ENCODE data around the gene GRIN2C.
"Not testable (repeated sequence)": the region's sequence is repeated elsewhere in the genome, so short reads cannot be mapped to it uniquely, and the experiment has no call there.

Gene GRIN2C

DNA sequence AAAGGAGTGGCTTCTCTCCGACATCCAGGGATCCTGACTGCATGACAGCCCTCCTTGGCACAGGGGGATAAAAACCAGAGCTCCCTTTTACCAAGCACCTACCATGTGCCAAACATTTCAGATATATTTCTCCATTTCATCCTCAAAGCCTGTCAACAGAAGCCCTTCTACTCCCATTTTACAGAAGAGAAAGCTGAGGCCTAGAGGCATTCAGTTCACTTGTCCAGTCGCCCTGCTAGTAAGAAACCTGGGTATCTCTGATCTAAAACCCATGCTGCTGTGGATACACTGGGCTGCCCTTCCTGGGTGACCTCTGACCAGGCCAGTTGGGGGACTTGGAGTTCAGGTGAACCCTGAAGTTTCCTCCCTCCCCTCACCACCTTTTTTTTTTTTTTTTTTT is 19.0 kb upstream of the GRIN2C start:
- DNase-seq: no peak

DNA sequence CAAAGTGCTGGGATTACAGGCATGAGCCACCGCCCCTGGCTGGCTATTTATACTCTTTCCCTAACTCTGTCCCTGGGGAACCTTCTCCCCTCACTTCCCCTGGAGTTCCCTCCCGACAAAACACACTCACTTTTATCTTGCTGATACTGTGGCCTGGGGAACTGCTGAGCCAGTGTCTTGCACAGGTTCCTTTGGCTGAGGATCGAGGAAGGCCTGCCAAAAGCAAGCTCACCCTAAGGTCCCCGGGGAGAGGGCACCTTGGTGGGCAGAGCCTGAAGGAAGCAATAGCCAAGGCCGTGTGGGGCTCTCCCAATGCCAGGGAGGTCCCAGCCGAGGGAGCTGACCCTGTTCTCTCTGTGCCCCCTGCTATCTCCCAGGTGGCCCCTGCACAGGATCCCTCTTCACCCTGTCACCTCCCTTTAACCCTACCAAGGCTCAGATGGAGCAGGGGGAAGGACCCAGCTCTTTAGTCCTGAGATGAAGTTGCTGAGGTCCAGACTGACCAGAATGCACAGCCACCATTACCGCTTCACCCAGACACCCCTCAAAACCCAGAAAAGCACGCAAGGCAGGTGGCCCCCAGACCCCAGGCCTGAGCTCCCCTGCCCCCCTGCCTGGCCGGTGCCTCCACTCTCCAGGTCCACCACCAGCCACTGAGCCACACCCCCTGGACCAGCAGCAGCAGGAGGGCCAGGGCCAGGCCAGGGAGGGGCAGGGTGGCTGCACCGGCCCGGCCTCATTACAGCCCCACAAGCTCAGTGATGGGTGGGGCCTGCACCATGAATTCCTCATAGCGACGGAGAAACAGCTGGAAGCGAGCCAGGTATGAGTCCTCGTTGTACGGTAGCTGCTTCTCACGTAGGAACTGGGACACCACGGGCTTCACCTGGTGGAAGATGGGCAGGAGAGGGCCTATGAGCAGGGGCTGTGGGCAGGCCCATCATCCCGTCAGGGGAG is 18.2 kb upstream of the GRIN2C start:
- DNase-seq: peak in 1 of 3 experiments; percentile 14

DNA sequence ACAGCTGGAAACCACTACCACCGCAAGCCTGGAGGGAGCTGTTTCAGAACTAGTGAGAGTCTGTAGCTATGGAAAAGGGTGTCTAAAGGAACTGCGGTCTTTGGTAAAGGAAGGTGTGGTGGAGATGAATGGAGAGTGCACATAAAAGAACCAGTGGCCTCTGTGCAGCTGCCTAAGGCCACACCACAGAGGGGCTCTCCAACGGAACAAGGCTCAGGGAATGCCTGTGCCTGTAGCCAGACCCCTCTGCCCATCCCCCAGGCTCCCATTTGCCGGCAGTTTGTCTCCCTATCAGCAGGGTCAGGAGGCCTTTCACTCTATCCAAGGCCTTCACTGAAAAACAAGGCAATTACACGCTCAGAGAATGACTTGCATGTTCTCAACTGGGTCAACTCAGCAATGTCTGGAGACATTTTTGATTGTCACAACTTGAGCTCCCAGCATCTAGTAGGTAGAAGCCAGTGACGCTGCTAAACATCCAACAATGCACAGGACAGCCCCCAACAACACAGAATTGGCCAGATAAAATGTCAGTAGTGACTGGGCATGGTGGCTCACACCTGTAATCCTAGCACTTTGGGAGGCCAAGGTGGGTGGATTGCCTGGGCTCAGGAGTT is 16.4 kb upstream of the GRIN2C start:
- no peak for DNase-seq

DNA sequence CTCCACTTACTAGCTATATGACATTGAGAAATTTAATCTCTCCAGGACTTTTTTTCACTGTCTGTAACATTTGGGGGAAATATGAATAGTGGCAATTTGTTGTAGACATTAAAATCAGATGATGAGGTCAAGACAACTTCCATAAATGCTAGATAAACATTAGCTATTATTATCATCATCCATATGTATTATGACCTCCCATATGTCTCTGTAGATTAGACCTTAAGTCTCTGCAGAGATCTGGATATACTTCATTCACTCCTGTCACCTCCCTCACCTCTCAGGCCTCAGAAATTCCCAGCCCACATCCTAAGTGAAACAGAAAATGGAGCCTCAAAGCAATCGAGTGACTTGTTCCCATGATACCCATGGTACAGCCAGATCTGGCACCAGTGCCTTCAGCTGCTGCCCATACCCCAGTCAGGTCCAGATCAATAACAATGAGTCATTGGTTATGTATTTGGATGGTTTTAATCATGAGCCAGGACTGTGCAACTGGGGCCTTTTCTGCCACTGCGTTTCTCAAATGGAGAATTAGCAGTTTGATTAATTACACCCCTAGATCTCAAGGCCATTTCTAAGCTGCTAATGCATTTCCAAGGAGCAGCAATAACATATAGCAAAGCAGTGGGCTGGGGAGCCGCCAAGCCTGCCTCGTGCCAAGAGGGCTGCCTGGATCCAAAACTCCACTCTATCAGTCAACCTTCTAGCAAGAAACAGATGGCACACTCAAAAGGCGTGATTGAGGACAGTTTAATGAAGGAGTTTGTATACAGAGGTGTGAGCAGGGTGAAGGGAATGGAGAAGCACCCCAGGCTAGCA is 15.7 kb upstream of the GRIN2C start:
- DNase-seq: no peak

DNA sequence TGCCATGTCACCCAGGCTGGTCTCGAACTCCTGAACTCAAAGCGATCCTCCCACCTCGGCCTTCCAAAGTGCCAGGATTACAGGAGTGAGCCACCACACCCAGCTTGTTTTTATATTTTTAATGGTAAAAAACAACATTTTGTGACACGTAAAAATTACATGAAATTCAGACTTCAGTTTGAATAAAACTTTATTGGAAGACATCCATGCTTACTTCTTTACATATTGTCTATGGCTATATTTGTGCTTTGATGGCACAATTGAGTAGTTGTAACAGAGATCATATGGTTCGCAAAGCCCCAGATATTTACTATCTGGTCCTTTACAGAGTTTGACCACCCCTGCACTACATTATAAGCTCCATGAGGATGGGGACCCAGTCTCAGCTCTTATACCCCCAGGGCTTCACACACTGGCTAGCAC is 14.9 kb upstream of the GRIN2C start:
- DNase-seq: no peak

DNA sequence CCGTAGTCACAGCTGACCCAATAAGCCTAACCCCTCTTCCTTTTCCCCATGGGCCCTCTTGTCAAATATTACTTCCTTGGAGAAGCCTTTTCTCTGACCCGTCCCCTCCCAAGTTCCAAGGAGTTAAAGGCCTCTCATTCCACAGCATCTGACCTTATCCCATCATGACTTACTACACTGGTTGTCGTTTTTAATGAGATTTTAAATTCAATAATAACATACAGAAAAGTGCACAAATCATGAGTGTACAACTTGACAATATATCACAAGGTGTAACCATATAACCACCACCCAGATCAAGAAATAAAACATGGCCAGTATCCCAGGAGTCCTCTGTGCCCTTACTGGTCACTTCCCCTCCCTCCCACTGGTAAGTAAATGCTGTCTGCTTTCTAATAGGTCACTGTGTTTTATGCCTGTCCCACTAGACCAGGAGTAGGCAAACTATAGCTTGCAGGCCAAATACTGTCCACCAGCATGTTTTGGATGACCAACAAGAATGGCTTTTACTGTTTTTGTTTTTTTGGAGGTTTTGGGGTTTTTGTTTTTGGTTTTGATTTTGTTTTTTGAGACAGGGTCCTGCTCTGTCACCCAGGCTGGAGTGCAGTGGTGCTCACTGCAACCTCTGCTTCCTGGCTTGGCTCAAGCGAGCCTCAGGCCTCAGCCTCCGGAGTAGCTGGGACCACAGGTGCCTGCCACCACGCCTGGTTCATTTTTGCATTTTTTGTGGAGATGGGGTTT is 14.4 kb upstream of the GRIN2C start:
- peak in 1 of 3 experiments; percentile 48 for DNase-seq

DNA sequence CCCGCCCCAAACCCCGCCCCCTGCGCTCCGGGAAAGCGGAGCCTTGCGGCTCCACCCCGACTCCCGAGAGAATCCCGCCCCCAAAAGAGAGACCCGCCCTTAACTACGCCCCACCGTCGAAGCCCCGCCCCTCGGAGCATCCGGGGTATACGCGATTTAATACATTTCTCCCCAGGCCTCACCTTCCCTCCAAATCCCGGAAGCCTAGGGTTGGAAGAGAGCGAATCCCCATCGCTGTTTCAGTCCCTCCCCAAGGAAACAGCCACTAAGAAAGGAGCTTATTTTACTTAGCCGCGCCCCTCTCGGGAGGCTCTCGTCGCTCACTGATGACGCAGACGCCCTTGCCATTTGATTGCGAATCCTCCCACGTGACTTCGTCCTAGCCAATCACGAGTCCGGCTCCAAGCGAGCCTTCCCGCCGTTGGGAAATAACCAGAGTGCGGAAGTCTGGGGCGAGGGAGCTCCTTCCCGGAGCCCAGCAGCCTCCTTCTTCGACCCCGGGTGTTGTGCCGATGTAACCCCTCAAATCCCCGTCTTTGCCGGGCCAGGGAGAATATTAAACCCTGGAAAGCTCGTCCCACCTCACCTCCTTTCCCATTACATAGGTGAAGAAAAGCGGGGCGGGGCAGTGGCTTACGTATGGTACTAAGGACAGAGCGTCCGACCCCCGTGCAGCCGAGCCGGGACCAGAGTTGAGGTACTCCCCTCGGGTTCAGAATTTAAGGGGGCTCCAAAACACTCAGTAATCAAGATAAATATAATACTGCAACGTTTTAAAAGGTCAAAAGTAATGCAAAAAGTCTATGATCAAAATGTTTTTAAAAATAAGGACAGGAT is 13.6 kb upstream of the GRIN2C start:
- peak; percentile 99 to 100 (median 100) for DNase-seq

DNA sequence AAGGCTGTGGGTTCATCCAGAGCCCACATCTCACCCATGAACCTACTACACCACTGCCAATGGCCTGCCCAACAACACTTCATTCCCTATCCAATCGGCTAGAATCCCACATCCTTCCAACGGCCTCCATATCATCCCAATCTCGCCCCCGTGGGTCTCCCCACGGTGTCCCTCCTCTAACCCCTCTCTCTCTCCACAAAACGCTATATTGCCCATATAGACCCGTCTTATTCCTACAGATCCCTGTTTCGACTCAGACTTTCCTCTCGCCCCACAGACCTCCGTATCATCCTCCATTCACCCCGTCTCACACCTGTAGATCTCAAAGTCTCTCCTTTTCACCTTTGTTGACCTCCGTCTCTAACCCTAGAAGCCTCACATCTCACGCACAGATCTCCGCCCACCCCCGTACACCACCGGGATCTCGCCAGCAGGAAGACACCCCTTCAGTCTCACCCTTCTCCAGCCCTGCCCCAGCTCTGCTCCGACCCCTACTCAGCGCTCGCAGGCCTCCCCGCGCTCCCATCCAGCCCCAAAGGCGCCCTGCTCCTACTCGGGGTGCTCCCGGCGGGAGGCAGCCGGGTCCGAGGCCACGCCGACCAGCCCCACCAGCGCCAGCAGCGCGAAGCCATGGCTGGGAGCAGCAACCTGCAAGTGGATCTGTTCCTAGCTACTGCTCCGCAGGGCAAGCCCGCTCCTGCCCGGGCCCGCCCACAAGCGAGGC is 12.8 kb upstream of the GRIN2C start, which contains the start of gene FDXR:
Gene FDXR, minus strand, starts transcription at position 682 of the 724 bp plus-strand sequence. Its CDS starts 50 bp downstream, at position 632.
- no peak for DNase-seq

DNA sequence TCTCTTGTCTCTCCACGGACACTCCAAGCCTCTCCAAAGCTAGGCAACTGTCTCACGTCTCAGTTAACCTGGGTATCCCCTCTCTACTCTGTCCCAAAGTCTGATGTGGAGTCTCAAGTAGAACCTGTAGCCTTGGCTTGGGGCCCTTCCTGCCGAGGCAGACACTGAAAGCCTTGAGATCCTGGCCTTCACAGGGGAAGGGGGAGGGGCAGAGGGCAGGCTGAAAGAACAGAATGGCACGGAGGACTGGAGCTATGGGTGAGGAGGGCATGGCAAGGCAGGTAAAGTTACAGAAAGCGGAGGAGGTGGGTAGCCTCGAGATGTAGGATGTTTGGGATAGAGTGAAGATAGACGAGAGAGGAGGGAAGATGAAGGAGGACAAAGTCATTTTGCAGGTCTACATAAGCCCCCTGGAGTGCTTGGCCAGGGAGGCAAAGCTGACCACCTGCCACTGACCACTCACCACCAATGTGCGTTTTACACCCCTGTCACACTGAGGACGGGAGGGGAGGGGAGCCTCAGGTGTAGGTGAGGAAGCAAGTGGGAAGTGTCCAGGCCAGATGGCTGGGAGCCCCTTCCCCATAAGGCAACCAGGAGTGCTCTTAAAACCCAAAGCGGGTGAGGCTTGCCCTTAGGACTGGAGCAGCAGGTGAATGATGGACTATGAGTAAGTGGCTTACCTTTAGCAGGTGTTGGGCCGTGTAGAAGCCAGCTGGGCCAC is 11.8 kb upstream of the GRIN2C start:
- DNase-seq: no peak

DNA sequence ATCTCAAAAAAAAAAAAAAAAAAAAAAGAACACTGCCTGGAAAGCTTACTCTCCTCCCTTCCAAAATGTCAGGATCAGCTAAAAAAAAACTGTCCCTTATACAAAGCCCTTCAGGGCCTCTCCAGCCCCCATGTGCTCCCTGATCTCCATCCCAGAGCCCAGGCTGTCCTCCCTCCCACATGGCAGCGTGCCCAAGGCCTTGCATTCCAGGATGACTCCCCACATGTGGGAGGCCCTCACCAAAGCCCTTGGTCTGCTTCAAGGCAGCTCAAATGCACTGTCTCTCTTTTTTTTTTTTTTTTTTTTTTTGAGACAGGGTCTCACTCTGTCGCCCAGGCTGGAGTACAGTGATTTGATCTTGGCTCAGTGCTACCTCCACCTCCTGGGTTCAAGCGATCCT is 10.8 kb upstream of the GRIN2C start:
- no peak for DNase-seq

DNA sequence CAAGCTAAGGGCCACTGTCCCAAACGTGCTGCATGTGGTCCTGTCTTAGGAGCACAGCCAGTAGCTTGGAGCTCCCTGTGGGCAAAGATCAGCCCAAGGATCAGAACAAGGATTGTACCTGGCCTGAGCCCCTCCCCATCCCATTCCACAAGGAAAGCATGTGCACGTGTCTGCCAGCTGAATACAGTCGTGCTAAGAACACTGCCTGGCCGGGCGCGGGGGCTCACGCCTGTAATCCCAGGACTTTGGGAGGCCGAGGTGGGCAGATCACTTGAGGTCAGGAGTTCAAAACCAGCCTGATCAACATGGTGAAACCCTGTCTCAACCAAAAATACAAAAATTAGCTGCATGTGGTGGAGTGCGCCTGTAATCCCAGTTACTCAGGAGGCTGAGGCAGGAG is 10.3 kb upstream of the GRIN2C start:
- DNase-seq: not testable (repeated sequence)

DNA sequence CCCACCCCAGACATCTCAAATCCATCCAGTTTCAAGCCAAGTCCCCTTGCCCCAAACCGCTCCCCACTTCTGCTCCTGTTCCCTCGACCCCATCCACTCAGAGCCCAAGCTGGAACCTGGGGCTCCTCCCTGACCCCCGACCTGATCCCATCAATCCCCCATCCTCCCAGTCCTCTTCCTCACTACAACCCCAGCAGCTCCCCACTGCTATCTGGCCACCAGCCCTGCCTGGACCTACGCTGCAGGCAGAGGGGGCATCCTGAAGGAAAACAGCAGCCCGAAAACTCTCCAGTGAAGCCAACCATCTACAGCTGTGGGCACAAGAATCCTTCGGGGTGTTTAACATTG is 9.2 kb upstream of the GRIN2C start:
- no peak for DNase-seq

DNA sequence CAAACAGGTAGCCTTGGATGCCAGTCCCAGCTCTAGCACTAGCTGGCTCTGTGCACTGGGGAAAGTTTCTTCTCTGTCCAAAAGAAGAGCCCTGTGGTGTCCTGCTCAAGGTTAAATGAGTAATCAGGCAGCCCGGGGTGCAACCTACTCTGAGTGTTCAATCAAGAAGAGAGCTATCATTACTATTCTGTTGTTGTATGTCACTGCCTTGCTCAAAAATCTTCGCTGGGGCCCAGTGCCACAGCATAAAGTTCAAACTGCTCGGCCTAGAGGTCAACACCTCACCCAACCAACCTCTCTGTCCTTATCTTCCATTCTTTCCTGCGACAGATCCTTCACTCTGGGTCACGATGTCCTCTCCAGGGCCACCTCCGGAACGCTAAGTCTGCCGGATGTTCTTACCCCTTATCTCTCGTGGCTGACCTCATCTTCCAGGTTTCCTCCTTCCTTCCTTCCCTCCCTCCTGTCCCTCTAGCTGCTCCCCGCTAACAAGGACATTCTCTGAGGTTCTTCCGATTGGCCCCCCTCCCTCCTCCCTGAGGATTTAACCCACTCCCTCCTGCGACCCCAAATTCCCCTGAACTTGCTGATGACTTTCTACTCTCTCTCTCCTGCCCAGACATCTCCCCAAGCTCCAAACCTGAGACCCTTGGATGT is 8.7 kb upstream of the GRIN2C start:
- no peak for DNase-seq

DNA sequence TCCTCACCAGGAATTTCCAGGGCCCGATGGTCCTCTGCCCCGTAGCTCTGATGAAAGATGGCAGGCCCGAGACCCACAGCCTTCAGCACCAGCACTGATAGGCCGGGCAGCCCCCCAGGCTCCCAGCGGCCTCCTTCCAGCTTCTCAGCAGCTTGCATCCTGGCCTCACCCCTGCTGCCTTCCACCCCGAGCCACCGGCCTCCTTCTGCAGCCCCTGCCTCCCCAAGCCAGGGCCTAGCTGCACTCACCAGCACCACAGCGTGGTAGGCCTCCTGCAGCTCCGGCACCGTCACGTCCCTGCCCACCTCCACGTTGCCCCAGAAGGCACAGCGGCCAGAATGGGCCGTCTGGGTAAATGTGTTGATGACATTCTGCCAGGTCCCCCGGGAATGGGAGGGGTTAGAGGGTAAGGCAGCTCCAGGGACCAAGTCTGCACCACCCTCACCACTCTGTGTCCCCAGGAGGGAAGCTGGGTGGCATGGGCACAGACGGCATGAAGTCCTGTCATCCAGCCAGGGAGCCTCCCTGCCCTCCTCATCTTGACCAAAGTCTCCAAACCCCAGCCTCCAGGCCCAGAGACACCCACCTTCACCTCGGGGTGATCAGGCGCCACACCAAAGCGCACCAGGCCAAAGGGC is 6.6 kb upstream of the GRIN2C start:
- DNase-seq: no peak

DNA sequence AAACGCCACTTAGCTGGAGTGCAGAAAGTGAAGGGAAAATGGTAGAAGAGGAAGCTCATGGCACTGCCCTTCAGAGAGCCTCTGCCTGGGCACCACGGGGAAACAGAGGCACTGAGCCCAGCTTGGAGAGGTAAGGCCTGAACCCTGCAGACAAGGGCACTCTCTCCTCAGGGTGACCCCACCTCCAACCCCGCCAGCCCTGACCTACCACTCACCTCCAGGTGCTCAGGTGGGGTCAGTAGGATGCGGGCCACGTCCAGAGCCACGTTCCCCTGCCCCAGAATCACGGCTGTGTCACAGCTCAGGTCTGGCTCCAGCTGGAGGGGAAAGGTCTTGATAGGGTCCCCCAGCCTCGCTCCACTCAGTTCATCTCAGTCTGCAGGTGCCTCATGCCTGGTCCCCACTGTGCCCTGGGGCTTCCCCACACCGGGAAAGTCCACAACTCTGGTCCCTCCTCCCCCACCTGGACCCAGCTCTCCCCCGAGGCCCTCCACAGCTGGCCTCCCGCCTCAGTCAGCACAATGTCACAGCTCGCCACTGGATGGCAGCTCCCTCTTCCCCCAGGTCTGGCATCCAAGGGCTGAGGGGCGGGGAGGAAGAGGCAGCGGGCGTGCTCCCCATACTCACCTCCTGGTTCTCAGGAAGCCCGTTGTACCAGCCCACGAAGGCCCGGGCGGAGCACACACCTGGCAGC is 6.0 kb upstream of the GRIN2C start:
- no peak for DNase-seq

DNA sequence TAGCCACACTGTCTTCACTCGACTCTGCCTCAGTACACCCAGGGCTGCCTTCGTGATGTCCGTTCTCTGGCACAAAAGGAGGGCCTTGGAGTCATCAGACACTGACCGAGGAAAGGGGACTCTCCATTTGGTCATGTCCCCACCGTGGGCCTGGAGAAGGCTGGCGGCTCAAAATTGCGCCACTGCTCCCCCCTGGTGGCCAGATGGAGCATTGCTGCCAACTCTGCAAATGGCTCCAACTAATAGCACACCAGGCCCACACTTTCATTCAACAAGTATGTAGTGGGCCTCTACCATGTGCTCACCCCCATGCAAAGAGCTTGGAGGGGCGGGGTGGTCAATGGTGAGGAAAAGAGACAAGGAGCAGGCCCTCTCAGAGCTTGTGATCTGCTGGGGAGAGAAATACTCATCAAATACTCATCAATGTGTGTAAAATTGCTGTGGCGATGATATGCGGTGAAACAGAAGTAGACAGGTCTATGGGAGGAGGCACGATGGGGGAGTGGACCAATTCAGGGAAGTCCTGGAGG is 5.2 kb upstream of the GRIN2C start:
- peak; percentile 35 to 72 (median 69) for DNase-seq

DNA sequence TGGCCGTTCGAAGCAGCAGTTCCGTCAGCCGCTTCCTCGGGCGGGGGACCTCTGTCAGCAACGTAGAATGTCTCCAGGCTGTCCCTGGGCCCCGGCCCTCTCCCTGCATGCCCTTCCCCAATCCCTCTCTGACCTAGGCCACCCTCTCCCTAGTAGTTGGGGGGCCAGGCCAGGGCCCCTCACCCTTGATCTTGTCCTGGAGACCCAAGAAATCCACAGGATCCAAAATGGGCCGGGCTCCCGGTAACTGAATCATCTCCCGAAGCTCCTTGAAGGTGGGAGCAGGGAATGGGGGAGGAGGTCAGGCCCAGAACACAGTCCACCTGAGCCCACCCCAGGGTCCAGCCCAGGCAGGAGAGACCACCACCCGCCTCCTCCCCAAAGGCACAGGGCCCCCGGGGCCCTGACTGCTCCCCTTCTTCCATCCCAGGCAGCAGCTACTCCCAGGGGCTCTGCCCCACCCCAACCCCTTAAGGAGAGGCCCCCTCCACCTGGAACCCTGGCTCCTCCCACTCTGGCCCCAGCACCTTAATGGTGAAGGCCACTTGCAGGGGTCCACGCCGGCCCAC is 4.7 kb upstream of the GRIN2C start:
- no peak for DNase-seq
